Gastroesophageal sphincter (tissue), 4 donors: ENCODE measurements around the gene CIPC. TPM values are rescaled to one million over a fixed set of nuclear protein-coding genes. Genes with fewer than 3 reads are reported as not detected.
A peak's percentile ranks its signal among the peaks of the same experiment; 100 is the strongest.

ENCODE experiments used
- ATAC-seq: fragments of 150-250 bp; one replicate; pipeline ENCODE4 v1.9.1; 2016; ENCODE audit warnings: mild to moderate bottlenecking, moderate library complexity
- H3K27ac ChIP-seq, 4 donors: fragments of 200-600 bp; sonication (generic) in 3 of 4; 1 replicate in 3 of 4; 2 replicates in 1 of 4; pipeline ENCODE4 v1.5.1; 2016 to 2019
- H3K27me3 ChIP-seq: fragments of 200-600 bp; sonication (generic); one replicate; pipeline ENCODE4 v1.5.1; 2019
- H3K36me3 ChIP-seq, 2 donors: fragments of 200-600 bp; sonication (generic); one replicate each; pipeline ENCODE4 v1.5.1; 2019; ENCODE audit warnings: control low read depth in 1 of 2
- H3K4me1 ChIP-seq, 3 donors: fragments of 200-600 bp; sonication (generic); 1 replicate in 2 of 3; 2 replicates in 1 of 3; pipeline ENCODE4 v1.5.1; 2016 to 2019; ENCODE audit warnings: control low read depth in 2 of 3
- H3K4me3 ChIP-seq, 2 donors: fragments of 200-600 bp; sonication (generic); one replicate each; pipeline ENCODE4 v1.5.1; 2019; ENCODE audit warnings: mild to moderate bottlenecking in 1 of 2, moderate library complexity in 1 of 2
- H3K9me3 ChIP-seq, 3 donors: fragments of 200-600 bp; sonication (generic); one replicate each; pipeline ENCODE4 v1.5.1; 2017 to 2019; ENCODE audit warnings: control low read depth in 2 of 3
- EP300 ChIP-seq: sonication (generic); formaldehyde crosslinking; IDR thresholded peaks from one replicate; pipeline ENCODE4 v1.6.1; 2017; ENCODE audit warnings: antibody characterized with exemption, mild to moderate bottlenecking
- POLR2A ChIP-seq, 2 donors: fragments of 450-650 bp; IDR thresholded peaks; one replicate each; pipeline ENCODE4 v1.6.1; 2017; ENCODE audit warnings: antibody characterized with exemption in 2 of 2, mild to moderate bottlenecking in 2 of 2, moderate library complexity in 1 of 2
- POLR2AphosphoS5 ChIP-seq: sonication (generic); formaldehyde crosslinking; IDR thresholded peaks from one replicate; pipeline ENCODE4 v1.6.1; 2017; ENCODE audit warnings: antibody characterized with exemption
- WGBS, 2 donors: methylation state at CpG; one replicate each; pipeline ENCODE4 v1.1.5; 2018; ENCODE audit warnings: low coverage in 1 of 2; 5-methylcytosine and 5-hydroxymethylcytosine counted together
- total RNA-seq, 4 donors: library from RNA; depleted of rRNA; stranded (reverse); fragments of >200 nt; gene quantifications; one replicate each; pipeline ENCODE4 v1.1.0, GENCODE V29; 2016
- TF ChIP-seq, protein P1 (sequence below), 4 experiments: fragments of 200-600 bp in 2 of 4; fragments of 450-650 bp in 2 of 4; sonication (generic) in 1 of 4; IDR thresholded peaks; one replicate each; pipeline ENCODE4 v1.5.1; 2017 to 2019; ENCODE audit warnings: antibody characterized with exemption in 4 of 4, mild to moderate bottlenecking in 2 of 4, moderate library complexity in 2 of 4

Gene CIPC
- total RNA-seq, 4 donors from 2014 or later: 49.0 to 74.1 (median 60.4) TPM

DNA sequence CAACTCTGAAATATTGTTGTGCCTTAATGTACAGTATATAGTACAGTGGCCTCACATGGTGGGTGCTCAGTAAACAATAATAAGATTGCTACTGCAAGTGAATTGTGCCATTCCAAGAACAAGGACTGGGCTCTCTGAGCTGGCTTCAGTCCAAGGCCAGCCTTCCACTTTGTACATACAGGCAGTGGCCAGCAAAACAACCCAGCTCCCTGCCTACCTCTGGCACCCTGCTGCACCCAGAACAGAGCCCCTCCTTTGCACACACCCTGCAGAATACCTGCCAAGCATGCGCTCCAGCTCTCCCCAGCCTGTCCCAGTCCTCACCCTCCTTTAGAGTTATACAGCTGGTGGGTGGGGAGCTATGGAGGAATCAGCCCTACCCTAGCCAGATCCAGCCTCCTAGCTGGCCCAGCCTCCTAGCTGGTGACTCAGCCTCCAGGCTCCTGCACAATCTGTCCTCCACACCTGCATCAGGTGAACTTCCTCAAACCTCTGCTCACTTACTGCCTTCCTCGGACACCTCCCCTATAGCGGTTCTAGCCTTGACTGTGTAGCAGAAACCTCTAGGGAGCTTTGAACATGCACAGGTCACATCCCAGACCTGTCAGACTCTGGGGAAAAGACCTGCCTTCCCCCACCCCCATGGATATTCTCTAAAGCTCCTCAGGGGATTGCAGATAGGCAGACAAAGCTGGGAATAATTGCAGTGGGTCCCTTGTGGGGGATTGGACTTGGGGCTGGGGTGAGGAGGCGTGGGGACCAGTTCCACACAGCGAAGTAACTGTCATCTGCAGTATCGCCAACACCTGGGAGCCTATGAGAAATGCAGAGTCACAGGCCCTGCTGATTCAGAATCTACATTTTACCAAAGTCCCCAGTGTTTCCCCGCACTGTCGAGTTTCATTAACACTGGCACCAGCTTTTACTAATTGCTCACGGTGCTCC is 25.6 kb downstream of the CIPC start:
- peaks cover 37% of the 10 kb centered on the region for H3K27me3 ChIP-seq
- TF ChIP-seq EP300: no peak
- TF ChIP-seq, protein P1, sequence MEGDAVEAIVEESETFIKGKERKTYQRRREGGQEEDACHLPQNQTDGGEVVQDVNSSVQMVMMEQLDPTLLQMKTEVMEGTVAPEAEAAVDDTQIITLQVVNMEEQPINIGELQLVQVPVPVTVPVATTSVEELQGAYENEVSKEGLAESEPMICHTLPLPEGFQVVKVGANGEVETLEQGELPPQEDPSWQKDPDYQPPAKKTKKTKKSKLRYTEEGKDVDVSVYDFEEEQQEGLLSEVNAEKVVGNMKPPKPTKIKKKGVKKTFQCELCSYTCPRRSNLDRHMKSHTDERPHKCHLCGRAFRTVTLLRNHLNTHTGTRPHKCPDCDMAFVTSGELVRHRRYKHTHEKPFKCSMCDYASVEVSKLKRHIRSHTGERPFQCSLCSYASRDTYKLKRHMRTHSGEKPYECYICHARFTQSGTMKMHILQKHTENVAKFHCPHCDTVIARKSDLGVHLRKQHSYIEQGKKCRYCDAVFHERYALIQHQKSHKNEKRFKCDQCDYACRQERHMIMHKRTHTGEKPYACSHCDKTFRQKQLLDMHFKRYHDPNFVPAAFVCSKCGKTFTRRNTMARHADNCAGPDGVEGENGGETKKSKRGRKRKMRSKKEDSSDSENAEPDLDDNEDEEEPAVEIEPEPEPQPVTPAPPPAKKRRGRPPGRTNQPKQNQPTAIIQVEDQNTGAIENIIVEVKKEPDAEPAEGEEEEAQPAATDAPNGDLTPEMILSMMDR (IDR thresholded peaks at IDR 0.05): no peak
- no peak for TF ChIP-seq POLR2A (IDR thresholded peaks at IDR 0.05)
- H3K9me3 ChIP-seq: no peaks in the 10 kb centered on the region
- H3K4me3 ChIP-seq: peak overlapping the region in 1 of 2 donors; percentile 63
- H3K27ac ChIP-seq: no peak overlapping the region
- peaks cover 2 to 47% (median 6%) of the 10 kb centered on the region in 3 donors for H3K4me1 ChIP-seq
- 84 to 100% methylated on average over 1 to 6 of the region's 9 CpGs for WGBS, 2 donors
- ATAC-seq: no peak
- H3K36me3 ChIP-seq: peaks cover 0 to 20% of the 10 kb centered on the region in 2 donors

DNA sequence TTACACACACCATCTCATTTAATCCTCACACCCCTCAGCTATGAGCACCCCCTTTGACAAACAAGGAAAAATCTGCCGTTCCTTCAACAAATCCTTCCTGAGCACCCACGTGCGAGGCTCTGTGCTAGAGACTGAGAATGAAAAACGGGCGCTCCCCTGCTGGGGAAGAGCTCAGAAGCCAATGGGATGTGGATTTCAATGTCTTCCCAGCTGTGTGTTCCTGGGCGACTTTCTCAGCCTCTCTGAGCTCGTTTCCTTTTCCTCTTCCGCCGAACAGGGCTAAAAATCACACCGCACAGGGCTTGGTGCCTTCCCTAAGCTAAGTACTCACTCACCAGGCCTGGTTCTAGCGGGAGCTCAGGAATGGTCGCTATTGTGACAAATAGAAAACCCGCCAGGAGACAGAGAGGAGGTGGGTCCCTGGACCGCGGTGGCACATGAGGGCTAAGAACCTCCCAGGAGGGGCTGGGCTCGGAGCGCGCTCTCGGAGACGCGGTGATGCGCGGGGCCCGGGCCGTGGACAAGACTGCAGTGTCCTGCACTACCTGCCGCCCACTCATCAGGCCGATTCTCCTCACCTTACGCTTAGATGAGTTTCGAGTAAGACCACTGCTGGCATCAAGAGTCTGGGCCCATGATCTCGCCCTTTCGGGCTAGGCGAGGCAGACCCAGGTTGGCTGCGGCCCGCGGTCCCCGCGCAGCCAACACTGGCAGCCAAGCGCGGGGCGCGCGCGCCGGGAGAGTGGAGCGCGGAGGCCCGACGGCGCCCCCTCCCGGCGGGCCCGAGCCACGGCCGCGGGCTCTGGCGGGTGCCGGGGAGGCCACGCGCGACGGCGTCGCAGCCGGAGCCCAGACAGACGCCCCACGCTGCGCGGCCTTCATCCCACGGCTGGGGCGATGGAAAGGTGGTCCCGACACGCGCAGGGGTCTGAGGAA is 26.6 kb downstream of the CIPC start:
- Histone ChIP-seq H3K4me1 (peaks cover 2 to 47% (median 6%) of the 10 kb centered on the region in 3 donors), H3K36me3 (peaks cover 0 to 13% of the 10 kb centered on the region in 2 donors), H3K4me3 (peak overlapping the region; percentile 30 to 63), H3K27me3 (peaks cover 42% of the 10 kb centered on the region), H3K27ac (peak overlapping the region in 2 of 4 donors; percentile 4 to 57), H3K9me3 (no peaks in the 10 kb centered on the region)
- WGBS, 2 donors: 19 to 47% methylated on average over 5 to 9 of the region's 73 CpGs
- ATAC-seq: peak; percentile 89
- no peak for TF ChIP-seq POLR2AphosphoS5
- no peak for TF ChIP-seq POLR2A (IDR thresholded peaks at IDR 0.05)
- TF ChIP-seq, protein P1 (IDR thresholded peaks at IDR 0.05): peak in 3 of 4 experiments; percentile 78 to 80 (median 79)
- TF ChIP-seq EP300: no peak

DNA sequence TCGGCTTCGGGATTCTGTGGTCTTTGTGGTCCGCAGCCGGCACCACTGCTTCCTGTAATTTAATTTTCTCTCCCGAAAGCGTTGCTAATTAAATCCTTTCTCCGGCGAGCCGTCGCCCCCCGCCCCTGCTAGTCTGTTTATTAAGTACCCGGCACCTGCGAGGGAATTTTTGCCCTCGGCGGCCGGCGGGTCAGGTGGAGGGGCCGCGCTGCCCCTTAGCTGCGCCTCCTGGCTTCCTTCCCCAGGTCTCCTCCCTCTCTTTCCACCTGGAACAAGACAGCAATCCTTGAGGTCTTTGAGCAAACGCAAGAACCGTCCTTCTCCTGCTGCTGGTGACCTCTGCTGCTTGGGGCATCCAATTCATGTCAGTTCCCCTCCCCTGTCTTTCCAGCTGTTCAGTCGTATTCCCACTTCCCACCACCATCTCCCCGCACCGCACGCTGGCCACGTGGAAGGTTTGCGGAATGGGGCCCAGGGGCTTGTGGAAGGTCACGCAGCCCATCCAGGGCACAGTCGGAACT is 27.3 kb downstream of the CIPC start:
- WGBS, 2 donors: 15% methylated on average over 5 of the region's 30 CpGs; no CpG with 5 or more reads in 1 of the 2 donors
- TF ChIP-seq, protein P1 (IDR thresholded peaks at IDR 0.05): peak in 1 of 4 experiments; percentile 34
- no peak for TF ChIP-seq POLR2AphosphoS5
- peaks cover 0 to 9% of the 10 kb centered on the region in 2 donors for H3K36me3 ChIP-seq
- H3K27me3 ChIP-seq: peaks cover 45% of the 10 kb centered on the region
- H3K9me3 ChIP-seq: no peaks in the 10 kb centered on the region
- peaks cover 2 to 47% (median 6%) of the 10 kb centered on the region in 3 donors for H3K4me1 ChIP-seq
- ATAC-seq: no peak
- peak overlapping the region; percentile 30 to 63 for H3K4me3 ChIP-seq
- peak overlapping the region in 1 of 4 donors; percentile 57 for H3K27ac ChIP-seq

DNA sequence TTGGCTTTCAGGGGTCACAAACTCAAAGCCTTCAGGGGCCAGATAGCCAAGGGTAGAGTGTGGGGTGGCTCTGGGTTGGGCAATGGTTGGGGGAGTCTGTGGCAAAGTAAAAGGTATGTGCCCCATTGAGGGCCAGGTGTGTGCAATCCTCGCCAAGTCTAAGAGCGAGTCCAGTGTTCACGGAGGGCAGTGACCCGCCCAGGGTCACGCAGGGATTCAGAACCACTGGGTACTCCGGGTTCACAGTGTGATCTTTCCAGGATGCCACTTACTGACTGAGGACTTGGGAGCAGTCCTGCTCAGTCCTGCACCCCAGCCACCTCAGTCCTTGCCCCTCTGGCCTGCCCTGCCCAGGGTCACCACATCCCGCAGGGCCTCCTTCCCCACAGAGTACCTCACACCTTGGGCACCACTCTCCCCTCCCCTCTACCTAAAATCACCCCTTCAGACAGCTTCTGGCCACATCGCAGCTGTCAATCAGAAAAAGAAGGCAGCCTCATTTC is 27.8 kb downstream of the CIPC start:
- Histone ChIP-seq H3K36me3 (peaks cover 0 to 6% of the 10 kb centered on the region in 2 donors), H3K9me3 (no peaks in the 10 kb centered on the region), H3K4me1 (peaks cover 2 to 43% (median 6%) of the 10 kb centered on the region in 3 donors), H3K27ac (no peak overlapping the region), H3K4me3 (no peak overlapping the region), H3K27me3 (peaks cover 49% of the 10 kb centered on the region)
- WGBS, 2 donors: 90 to 92% methylated on average over 2 of the region's 8 CpGs
- TF ChIP-seq EP300 (no peak), POLR2A (IDR thresholded peaks at IDR 0.05) (no peak), POLR2AphosphoS5 (no peak)
- TF ChIP-seq, protein P1 (IDR thresholded peaks at IDR 0.05): no peak
- no peak for ATAC-seq
